DND-41 (cell line): ENCODE measurements around the gene FREY1.
A peak's percentile ranks its signal among the peaks of the same experiment; 100 is the strongest.
"Not testable (repeated sequence)": the region's sequence is repeated elsewhere in the genome, so short reads cannot be mapped to it uniquely, and the experiment has no call there.

ENCODE experiments used
- ATAC-seq: fragments of 200-7000 bp; cut with Tn5 transposase; 3 replicates; pipeline ENCODE4 v1.9.1; 2021; ENCODE audit warnings: low read depth; ENCODE audit not compliant: insufficient read depth
- DNase-seq: peaks from one replicate; pipeline ENCODE4 v3.0.0-alpha.2; 2020
- H2AFZ ChIP-seq: 2 replicates; pipeline ENCODE4 v1.6.0; 2012; ENCODE audit warnings: low read depth, low read length
- H3K27ac ChIP-seq: 2 replicates; pipeline ENCODE4 v1.5.1; 2012; ENCODE audit warnings: low read length, inconsistent platforms
- H3K27me3 ChIP-seq: fragments of 200-600 bp; sonication (generic); 2 replicates; pipeline ENCODE4 v1.6.0; 2012; ENCODE audit warnings: low read length, mild to moderate bottlenecking, inconsistent platforms; ENCODE audit not compliant: insufficient read depth, poor library complexity
- H3K36me3 ChIP-seq: 2 replicates; pipeline ENCODE4 v1.5.1; 2012; ENCODE audit warnings: low read length, inconsistent platforms; ENCODE audit not compliant: insufficient read depth
- H3K4me1 ChIP-seq: 2 replicates; pipeline ENCODE4 v1.5.1; 2012; ENCODE audit warnings: mild to moderate bottlenecking, low read length; ENCODE audit not compliant: insufficient read depth
- H3K4me2 ChIP-seq: 2 replicates; pipeline ENCODE4 v1.6.0; 2012; ENCODE audit warnings: mild to moderate bottlenecking, moderate library complexity, low read length, inconsistent platforms; ENCODE audit not compliant: insufficient read depth
- H3K4me3 ChIP-seq, 2 experiments: fragments of 200-600 bp in 1 of 2; shearing (Covaris generic) in 1 of 2; 2 replicates each; pipeline ENCODE4 v1.5.1; 2012 to 2016; ENCODE audit warnings: inconsistent platforms in 2 of 2, low read length in 2 of 2, mild to moderate bottlenecking in 2 of 2, low read depth in 1 of 2, moderate library complexity in 1 of 2
- H3K79me2 ChIP-seq: 2 replicates; pipeline ENCODE4 v1.6.0; 2012; ENCODE audit warnings: low read length, inconsistent platforms; ENCODE audit not compliant: insufficient read depth
- H3K9ac ChIP-seq: 2 replicates; pipeline ENCODE4 v1.6.0; 2012; ENCODE audit warnings: low read depth, mild to moderate bottlenecking, inconsistent platforms, low read length, moderate library complexity
- H3K9me3 ChIP-seq: 2 replicates; pipeline ENCODE4 v1.5.1; 2012; ENCODE audit warnings: low read length, moderate library complexity, mild to moderate bottlenecking, inconsistent platforms; ENCODE audit not compliant: insufficient read depth, severe bottlenecking
- H4K20me1 ChIP-seq: 2 replicates; pipeline ENCODE4 v1.6.0; 2012; ENCODE audit warnings: low read length; ENCODE audit not compliant: insufficient read depth
- CTCF ChIP-seq: IDR thresholded peaks from 2 replicates; pipeline ENCODE4 v1.5.1; 2012; ENCODE audit warnings: borderline replicate concordance, low read length, moderate library complexity, mild to moderate bottlenecking; ENCODE audit not compliant: poor library complexity, severe bottlenecking; ENCODE audit errors: extremely low read depth
- EZH2 ChIP-seq: IDR thresholded peaks from 3 replicates; pipeline ENCODE4 v1.6.1; 2012; ENCODE audit warnings: borderline replicate concordance, low read depth, mild to moderate bottlenecking, moderate library complexity, low read length, inconsistent platforms; ENCODE audit not compliant: severe bottlenecking

FREY1 gene

GRCh38 chr11:45900916-45901617, 6.0 kb downstream of the FREY1 start:
- H2AFZ ChIP-seq: no peak overlapping the region
- no peaks in the 10 kb centered on the region for H3K27me3 ChIP-seq
- no peak overlapping the region for H3K4me3 ChIP-seq
- H3K4me2 ChIP-seq: no peak overlapping the region
- H3K9me3 ChIP-seq: no peaks in the 10 kb centered on the region
- no peak for DNase-seq
- no peak for ATAC-seq
- H3K9ac ChIP-seq: no peak overlapping the region
- H4K20me1 ChIP-seq: peaks cover 5% of the 10 kb centered on the region; the same call in 1 of the 2 replicates
- H3K27ac ChIP-seq: no peak overlapping the region
- no peaks in the 10 kb centered on the region for H3K79me2 ChIP-seq
- H3K4me1 ChIP-seq: no peaks in the 10 kb centered on the region
- TF ChIP-seq EZH2: no peak
- no peak for TF ChIP-seq CTCF
- H3K36me3 ChIP-seq: no peaks in the 10 kb centered on the region

- H3K9me3 ChIP-seq, H4K20me1 ChIP-seq, DNase-seq, H3K4me2 ChIP-seq, ATAC-seq, H3K27ac ChIP-seq, H3K36me3 ChIP-seq, H3K79me2 ChIP-seq, H3K27me3 ChIP-seq, H3K9ac ChIP-seq, H2AFZ ChIP-seq, H3K4me3 ChIP-seq, H3K4me1 ChIP-seq: not testable (repeated sequence)
These were observed 6.8 kb downstream of the FREY1 start for GRCh38 chr11:45900175-45900800.

- ATAC-seq (peak; percentile 61), DNase-seq (peak; percentile 40)
- H2AFZ ChIP-seq: no peak overlapping the region
- H4K20me1 ChIP-seq: peaks cover 5% of the 10 kb centered on the region; the same call in 1 of the 2 replicates
- H3K4me3 ChIP-seq: no peak overlapping the region
- H3K27ac ChIP-seq: no peak overlapping the region
- no peak for TF ChIP-seq CTCF
- TF ChIP-seq EZH2: no peak
- no peaks in the 10 kb centered on the region for H3K4me1 ChIP-seq
- H3K79me2 ChIP-seq: no peaks in the 10 kb centered on the region
- no peaks in the 10 kb centered on the region for H3K27me3 ChIP-seq
- H3K36me3 ChIP-seq: no peaks in the 10 kb centered on the region
- no peak overlapping the region for H3K9ac ChIP-seq
- no peaks in the 10 kb centered on the region for H3K9me3 ChIP-seq
- no peak overlapping the region for H3K4me2 ChIP-seq
These were observed 7.5 kb downstream of the FREY1 start for GRCh38 chr11:45899448-45900174.

GRCh38 chr11:45899086-45899447, 8.0 kb downstream of the FREY1 start:
- H3K9me3 ChIP-seq: no peaks in the 10 kb centered on the region
- TF ChIP-seq CTCF: no peak
- no peak for TF ChIP-seq EZH2
- no peak overlapping the region for H2AFZ ChIP-seq
- no peak overlapping the region for H3K4me3 ChIP-seq
- H3K27ac ChIP-seq: no peak overlapping the region
- no peak for ATAC-seq
- no peaks in the 10 kb centered on the region for H3K27me3 ChIP-seq
- H3K79me2 ChIP-seq: no peaks in the 10 kb centered on the region
- DNase-seq: no peak
- peaks cover 5% of the 10 kb centered on the region; the same call in 1 of the 2 replicates for H4K20me1 ChIP-seq
- no peak overlapping the region for H3K4me2 ChIP-seq
- no peak overlapping the region for H3K9ac ChIP-seq
- no peaks in the 10 kb centered on the region for H3K36me3 ChIP-seq
- no peaks in the 10 kb centered on the region for H3K4me1 ChIP-seq
